Left lung (tissue), 10 donors: ENCODE results near the gene FNDC3B. TPM values are rescaled to one million over a fixed set of nuclear protein-coding genes. Genes with fewer than 3 reads are reported as not detected.
"Not testable (repeated sequence)": the region's sequence is repeated elsewhere in the genome, so short reads cannot be mapped to it uniquely, and the experiment has no call there.

Experiments
- ATAC-seq: fragments of 200-7000 bp; cut with Tn5 transposase; one replicate; pipeline ENCODE4 v1.9.1; 2020; ENCODE audit warnings: moderate library complexity
- DNase-seq, 4 donors: peaks; one replicate each; pipeline ENCODE4 v3.0.0-alpha.2; 2013 to 2020
- H3K27ac ChIP-seq, 2 donors: fragments of 200-600 bp; sonication (generic) in 1 of 2; one replicate each; pipeline versions ENCODE4 v1.5.0 to v1.8.0; 2020 to 2021
- H3K27me3 ChIP-seq, 2 donors: fragments of 200-600 bp; sonication (generic) in 1 of 2; one replicate each; pipeline versions ENCODE4 v1.5.0 to v1.8.0; 2020 to 2021
- H3K36me3 ChIP-seq, 2 donors: fragments of 200-600 bp; sonication (generic) in 1 of 2; one replicate each; pipeline versions ENCODE4 v1.5.0 to v1.8.0; 2020 to 2021
- H3K4me1 ChIP-seq, 2 donors: fragments of 200-600 bp; one replicate each; pipeline ENCODE4 v1.8.0; 2021
- H3K4me3 ChIP-seq, 2 donors: fragments of 200-600 bp; sonication (generic) in 1 of 2; one replicate each; pipeline versions ENCODE4 v1.5.0 to v1.8.0; 2020 to 2021; ENCODE audit warnings: mild to moderate bottlenecking in 1 of 2
- H3K9me3 ChIP-seq, 2 donors: fragments of 200-600 bp; sonication (generic) in 1 of 2; one replicate each; pipeline versions ENCODE4 v1.5.0 to v1.8.0; 2020 to 2021
- CTCF ChIP-seq, 2 donors: fragments of 200-600 bp; sonication (generic) in 1 of 2; IDR thresholded peaks; one replicate each; pipeline versions ENCODE4 v1.5.0 to v1.8.0; 2021; ENCODE audit warnings: antibody characterized with exemption in 2 of 2
- intact Hi-C, 2 donors: fragments of 100-400 bp; cut with DNase I; formaldehyde crosslinking; loops; one replicate each; pipeline versions ENCODE4 v1.11.2 to v1.14.2; 2022
- polyA plus RNA-seq, 6 donors: library from polyadenylated mRNA; unstranded; fragments of 120-200 nt; gene quantifications; one replicate each; pipeline ENCODE4 v1.2.1, GENCODE V29; 2013; ENCODE audit not compliant: insufficient read length in 6 of 6
- total RNA-seq, 2 donors: library from RNA; stranded (reverse); fragmentation: NEBNext Ultra II Directional; extraction: Animal tissue kit (Norgen Biotek cat#: 25700); gene quantifications; one replicate each; pipeline ENCODE4 v1.2.1, GENCODE V29; 2021
- donor health status: DM: no; HTN: yes; CAD: no.
- donor health status: DM: no; HTN: no; CAD: no.

Gene FNDC3B
- total and polyA plus RNA-seq, 8 donors = 35.2 to 185 (median 42.3) TPM

DNA sequence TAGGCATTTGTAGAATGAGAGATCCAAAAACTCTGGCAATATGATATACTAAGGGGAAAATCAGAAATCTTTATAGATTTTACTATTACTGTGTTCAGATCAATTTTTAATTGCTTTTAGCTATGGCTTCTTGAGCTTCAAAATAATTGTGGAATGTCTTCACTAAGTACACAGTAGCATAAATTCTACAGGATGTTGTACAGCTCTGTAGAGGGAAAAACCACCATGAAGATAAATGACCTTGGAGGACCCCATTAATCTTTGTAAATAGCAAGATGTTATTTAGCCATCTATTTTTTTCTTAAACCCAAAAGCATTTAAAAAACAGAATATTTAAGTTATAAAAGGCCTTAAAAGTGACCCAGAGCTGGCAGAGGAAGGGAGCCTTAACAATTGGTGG is 43.9 kb upstream of the FNDC3B start:
- ATAC-seq (no peak), DNase-seq (no peak)
- TF ChIP-seq CTCF (IDR thresholded peaks at IDR 0.05) = no peak
- no peaks in the 10 kb centered on the region for H3K4me1 ChIP-seq
- H3K27ac ChIP-seq = no peak overlapping the region
- no peaks in the 10 kb centered on the region for H3K36me3 ChIP-seq
- no peak overlapping the region for H3K4me3 ChIP-seq
- H3K27me3 ChIP-seq = no peaks in the 10 kb centered on the region
- intact Hi-C loops = no loop called here
- H3K9me3 ChIP-seq = peaks cover 0 to 12% of the 10 kb centered on the region in 2 donors

- Histone ChIP-seq H3K9me3 (peaks cover 0 to 11% of the 10 kb centered on the region in 2 donors), H3K27ac (no peak overlapping the region), H3K4me3 (no peak overlapping the region), H3K36me3 (no peaks in the 10 kb centered on the region), H3K27me3 (no peaks in the 10 kb centered on the region), H3K4me1 (no peaks in the 10 kb centered on the region)
- intact Hi-C loops = no loop called here
- no peak for TF ChIP-seq CTCF (IDR thresholded peaks at IDR 0.05)
- DNase-seq = no peak
- ATAC-seq = no peak
Observed at GRCh38 chr3:171996178-171996817, 43.1 kb upstream of the FNDC3B start.

- intact Hi-C loops, H3K27me3 ChIP-seq, ATAC-seq, H3K4me1 ChIP-seq, DNase-seq, H3K27ac ChIP-seq, H3K4me3 ChIP-seq, H3K36me3 ChIP-seq: not testable (repeated sequence)
- peaks cover 0 to 11% of the 10 kb centered on the region in 2 donors for H3K9me3 ChIP-seq
Observed at GRCh38 chr3:171998731-171999130, 40.6 kb upstream of the FNDC3B start.

- intact Hi-C loops, DNase-seq, H3K4me3 ChIP-seq, ATAC-seq, H3K36me3 ChIP-seq, H3K27me3 ChIP-seq, H3K4me1 ChIP-seq, H3K9me3 ChIP-seq, H3K27ac ChIP-seq: not testable (repeated sequence)
Observed at GRCh38 chr3:172001616-172002015, 37.8 kb upstream of the FNDC3B start.

DNA sequence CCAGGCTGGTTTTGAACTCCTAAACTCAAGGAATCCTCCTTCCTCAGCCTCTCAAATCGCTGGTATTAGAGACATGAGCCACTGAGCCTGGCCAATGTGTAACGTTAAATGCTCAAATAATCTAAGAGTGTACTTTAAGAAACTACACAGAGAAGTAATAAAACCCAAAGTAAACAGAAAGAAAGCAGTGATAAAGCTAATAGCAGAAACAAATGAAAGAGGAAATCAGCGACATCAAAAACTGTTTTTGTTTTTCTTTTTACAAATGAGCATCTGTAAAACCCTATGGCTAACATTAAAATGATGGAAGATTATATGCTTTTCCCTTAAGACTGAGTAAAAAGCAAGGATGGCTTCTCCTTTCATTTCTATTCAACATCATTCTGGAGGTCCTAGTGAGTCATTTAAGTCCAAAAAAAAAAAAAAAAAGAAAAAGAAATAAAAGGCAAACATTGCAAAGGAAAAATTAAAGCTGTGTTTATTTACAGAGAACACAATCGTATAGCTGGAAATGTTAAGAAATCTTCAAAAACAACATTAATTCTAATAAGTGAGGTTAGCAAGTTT is 36.8 kb upstream of the FNDC3B start:
- DNase-seq (no peak), ATAC-seq (no peak)
- H3K9me3 ChIP-seq = no peaks in the 10 kb centered on the region
- intact Hi-C loops = no loop called here
- TF ChIP-seq CTCF (IDR thresholded peaks at IDR 0.05) = no peak
- H3K4me3 ChIP-seq = no peak overlapping the region
- no peak overlapping the region for H3K27ac ChIP-seq
- H3K36me3 ChIP-seq = no peaks in the 10 kb centered on the region
- H3K4me1 ChIP-seq = no peaks in the 10 kb centered on the region
- H3K27me3 ChIP-seq = no peaks in the 10 kb centered on the region

GRCh38 chr3:172003146-172003545 is 36.2 kb upstream of the FNDC3B start:
- H3K9me3 ChIP-seq = no peaks in the 10 kb centered on the region
- no peak overlapping the region for H3K27ac ChIP-seq

More at GRCh38 chr3:172003146-172003545, 36.2 kb upstream of the FNDC3B start:
- intact Hi-C loops = no loop called here
- ATAC-seq (no peak), DNase-seq (no peak)
- Histone ChIP-seq H3K27me3 (no peaks in the 10 kb centered on the region), H3K4me1 (no peaks in the 10 kb centered on the region), H3K4me3 (no peak overlapping the region), H3K36me3 (no peaks in the 10 kb centered on the region)
- no peak for TF ChIP-seq CTCF (IDR thresholded peaks at IDR 0.05)
